ENCODE results near the gene PNPO.
A peak's percentile ranks its signal among the peaks of the same experiment; 100 is the strongest.
"Not testable (repeated sequence)": the region's sequence is repeated elsewhere in the genome, so short reads cannot be mapped to it uniquely, and the experiment has no call there.

Gene PNPO

GRCh38 chr17:47980541-47980940 is 39.2 kb downstream of the PNPO start:
- no peak for DNase-seq

DNA sequence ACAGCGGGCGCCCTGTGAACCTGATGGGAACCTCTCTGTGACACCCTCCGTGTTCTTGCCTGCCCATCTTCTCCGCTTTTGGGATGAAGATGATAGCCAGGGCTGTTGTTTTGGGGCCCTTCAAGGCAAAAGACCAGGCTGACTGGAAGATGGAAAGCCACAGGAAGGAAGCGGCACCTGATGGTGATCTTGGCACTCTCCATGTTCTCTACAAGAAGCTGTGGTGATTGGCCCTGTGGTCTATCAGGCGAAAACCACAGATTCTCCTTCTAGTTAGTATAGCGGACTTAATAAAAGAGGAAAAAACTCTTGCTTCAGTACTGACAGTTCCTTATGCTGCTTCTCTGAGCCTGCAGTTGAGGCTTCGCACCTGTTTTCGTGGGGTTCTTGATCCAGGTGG is 40.1 kb downstream of the PNPO start:
- peak; percentile 50 for DNase-seq

GRCh38 chr17:47982091-47982617 is 40.8 kb downstream of the PNPO start:
- no peak for DNase-seq

DNA sequence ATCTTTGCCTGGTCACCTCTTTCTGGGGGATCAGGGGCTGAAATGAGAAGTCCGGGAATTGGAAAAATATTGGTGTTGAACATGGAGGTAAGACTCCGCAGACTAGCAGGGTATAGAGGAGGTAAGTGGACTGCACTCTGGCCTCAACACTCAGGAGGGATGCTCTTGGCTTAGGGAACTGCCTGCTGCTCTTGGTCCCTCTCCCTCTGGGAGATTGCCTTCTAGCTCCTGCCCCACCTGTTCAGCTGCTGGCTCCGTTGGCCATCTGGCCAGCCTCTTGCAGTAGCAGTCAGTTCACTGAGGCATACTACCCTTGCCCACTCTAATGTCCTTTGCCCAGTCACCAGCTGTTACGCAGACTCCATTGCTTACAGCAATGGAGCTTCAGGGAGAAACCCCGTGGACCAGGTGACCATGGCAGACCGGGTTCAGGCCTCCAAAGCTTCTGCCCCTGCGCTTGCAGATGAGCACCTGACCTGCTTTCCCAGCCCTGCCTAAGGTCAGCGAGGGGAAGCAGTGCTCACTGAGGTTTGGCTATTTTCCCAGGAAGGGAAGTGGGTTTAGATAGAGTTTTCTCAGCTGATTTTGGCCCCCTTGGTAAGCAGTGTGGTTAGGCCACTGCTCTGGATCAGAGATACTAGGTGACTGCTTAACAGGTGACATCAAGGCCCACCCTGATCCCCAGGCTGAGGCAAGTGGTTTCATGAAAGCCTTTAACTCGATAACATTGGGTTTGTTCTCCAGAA is 41.4 kb downstream of the PNPO start:
- no peak for DNase-seq

DNA sequence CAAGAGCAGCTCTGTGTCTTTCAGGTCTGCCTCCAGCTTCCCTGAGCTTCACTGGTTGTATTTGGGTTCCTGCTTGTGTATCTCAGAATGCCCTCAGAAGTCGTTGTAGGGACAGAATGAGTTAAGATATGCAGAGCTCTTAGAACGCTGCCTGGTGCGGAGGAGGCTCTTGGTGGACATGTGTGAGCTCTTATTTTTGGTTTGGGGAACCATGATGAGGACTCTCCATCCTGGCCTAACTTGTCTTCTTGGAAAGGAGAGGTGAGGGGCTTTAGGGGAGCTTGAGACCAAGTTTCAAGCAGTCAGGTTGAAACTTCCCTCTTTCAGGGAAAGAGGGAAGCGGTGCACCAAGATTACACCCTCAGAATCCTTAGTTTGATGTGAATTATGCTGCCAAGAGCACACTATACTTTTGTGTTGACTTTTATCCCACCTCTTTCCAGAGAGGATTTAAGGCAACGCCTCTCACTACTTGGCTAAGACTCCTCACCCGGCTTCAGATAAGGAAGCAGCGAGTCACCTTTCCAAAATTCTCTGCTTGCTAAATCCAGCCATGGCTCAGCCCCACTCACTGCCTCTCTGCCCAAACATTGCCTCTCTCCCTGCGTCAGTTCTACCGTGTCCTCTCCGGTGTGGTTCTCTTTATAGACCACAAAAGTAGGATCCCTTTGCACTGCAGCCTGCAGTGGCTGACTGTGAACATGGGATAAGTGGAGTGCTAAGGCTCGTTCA is 42.3 kb downstream of the PNPO start:
- DNase-seq, result no peak

GRCh38 chr17:47986520-47986919 is 45.1 kb downstream of the PNPO start:
- no peak for DNase-seq

DNA sequence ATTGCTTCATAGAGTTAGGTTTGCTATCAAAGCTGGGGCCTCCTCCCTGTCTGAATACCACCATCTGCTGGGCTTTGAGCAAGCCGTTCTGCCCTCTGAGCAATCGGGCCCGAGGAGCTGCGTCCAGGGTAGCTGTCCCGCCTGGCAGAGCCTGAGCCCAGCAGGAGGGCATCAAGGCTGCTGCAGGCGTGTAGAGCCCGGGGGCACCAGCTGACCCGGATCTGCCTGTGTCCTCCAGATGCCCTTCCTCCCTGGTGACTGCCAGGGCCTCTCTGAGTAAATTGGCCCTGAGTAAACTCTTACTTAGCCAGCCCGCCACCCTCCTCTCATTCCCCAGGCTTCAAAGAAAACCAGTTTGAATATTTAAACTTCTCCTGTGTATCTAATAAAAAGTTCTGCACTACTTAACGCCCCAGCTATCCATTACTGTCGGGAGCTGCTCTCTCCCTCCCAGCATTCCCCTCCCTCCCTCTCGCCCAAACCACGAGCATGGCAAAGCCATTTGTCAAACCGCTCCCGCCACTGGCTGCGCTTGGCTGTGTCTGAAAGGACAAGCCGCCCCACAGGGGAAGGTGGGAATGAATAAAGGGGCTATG is 46.0 kb downstream of the PNPO start:
- DNase-seq, result no peak

DNA sequence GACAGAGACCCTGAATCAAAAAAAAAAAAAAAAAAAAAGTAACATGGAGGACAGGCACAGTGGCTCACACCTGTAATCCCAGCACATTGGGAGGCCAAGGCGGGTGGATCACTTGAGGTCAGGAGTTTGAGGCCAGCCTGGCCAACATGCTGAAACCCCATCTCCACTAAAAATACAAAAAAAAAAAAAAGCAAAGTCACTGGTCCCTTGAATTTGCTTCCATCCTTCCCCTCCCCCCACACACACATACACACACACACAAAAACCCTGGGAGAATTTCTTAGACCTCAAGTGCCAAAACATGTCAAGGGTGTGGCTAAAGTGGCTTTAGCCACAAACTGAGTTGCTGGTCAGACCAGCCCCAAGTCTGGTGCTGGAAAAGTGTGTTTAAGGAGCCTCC is 47.1 kb downstream of the PNPO start:
- not testable (repeated sequence) for DNase-seq

DNA sequence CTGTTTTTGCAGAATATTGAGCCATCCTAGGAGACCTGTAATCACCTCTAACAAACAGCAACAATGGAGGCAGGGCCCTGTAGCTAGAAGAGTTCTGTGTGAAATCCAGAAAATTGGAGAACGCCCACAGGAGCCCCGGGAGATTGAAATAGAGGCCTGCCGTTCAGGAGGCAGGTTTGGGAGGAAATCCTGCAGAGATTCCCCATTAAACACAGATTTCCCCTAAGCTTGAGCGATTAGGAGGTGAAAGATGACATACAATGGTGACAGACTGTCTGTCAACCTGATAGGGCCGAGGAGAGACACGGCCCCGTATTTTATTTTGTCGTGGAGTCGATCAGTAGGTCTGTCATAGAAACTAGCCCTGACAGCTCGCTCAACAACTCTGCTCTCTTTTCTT is 47.8 kb downstream of the PNPO start:
- no peak for DNase-seq

DNA sequence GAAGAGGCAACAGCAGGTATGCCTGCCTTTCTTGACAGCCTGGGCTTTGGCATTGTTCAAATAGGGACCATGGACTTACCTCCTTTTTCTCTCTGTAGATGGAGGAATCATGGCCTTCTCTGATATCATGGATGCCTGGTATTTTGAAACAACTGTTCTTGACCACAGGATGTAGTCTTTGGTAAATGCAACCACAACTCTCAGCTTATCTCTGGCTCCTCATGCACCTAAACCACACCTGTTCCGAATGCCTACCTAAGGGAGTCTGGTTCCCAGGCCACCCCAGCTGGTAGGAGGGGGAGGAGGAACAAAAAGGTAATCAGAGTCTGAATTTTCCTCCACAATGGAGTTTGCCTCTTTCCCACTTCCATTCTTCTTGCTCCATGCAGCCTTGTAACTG is 48.3 kb downstream of the PNPO start:
- DNase-seq, result no peak

DNA sequence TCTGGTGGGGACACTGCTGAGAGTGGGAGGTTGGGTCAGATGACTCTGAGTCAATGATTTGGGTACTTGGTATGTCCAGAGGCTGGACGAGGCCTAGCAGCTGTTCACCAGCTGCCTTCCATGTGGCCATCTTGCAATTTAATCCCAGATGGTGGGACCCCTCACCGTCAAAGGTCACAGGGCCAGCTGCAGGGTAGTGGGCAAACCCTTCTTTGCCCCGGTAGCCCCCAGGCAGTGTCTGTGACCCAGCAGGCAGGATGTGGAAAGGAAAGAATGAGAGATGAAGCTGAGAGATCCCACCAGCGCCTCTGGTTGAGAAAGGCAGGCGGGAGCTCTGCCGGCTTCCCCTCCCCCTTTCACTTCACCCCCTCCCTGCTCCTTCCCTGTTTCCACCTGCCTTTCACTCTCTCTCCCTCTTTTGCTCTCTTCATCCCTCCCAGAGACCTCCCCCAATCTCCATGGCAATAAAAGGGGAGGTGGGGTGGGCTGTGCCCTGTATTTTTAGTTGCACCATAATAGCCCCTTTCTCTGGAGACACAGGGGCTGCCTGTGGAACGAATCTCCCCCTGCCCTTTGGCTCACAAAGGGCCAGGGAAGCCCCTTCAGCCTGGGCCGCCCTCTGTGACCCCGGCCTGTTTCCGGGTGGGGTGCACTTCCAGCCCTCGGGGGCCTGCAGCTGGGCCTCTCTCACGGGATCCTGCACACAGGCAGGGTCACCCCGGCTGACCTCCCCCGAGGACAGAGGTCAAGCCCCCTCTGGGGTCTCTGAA is 49.8 kb downstream of the PNPO start:
- DNase-seq, result no peak

DNA sequence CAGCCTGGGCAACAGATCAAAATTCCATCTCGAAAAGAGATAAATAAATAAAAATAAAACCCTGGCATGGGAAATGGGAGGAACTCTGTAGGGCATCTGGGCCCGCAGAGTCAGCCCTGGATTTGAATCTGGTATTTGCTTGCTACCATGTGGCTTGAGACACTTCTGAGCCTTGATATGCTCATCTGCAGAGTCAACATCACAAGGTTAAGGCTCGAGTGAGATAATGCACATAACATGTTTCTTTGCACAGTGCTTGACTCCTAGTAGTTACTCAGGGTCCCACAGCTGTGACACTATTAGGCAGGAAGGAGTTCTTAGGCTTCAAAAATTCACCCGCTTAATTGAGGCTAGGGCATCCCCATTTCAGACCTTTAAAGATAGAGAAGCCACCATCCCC is 50.8 kb downstream of the PNPO start:
- no peak for DNase-seq

DNA sequence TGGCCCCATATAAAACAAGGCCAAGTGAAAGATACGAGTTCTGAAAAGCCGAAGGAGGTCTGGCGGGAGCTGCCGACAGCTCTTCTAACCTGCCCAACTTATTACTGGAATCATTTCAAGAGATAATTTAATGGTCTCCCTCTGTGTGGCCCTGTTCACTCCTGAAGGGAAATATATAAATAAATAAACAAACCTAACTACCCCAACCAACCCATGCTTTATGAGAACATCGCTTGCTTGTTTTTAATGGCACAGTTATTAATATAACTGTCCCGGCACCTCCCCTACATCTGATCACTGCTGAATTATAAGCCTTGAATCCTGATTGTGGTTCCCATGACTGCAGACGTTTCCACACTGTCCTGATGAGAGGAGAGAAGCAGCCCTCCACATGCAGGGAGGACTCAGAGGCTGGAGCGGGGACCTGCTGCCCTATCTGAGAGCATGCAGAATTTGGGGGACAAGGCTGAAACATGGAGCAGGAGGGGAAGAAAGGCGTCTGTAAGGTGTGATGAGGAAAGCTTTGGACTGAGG is 51.7 kb downstream of the PNPO start:
- DNase-seq, result no peak

- no peak for DNase-seq
Observed at GRCh38 chr17:47993964-47994363, 52.6 kb downstream of the PNPO start.

GRCh38 chr17:47994724-47995123 is 53.4 kb downstream of the PNPO start:
- DNase-seq, result no peak

DNA sequence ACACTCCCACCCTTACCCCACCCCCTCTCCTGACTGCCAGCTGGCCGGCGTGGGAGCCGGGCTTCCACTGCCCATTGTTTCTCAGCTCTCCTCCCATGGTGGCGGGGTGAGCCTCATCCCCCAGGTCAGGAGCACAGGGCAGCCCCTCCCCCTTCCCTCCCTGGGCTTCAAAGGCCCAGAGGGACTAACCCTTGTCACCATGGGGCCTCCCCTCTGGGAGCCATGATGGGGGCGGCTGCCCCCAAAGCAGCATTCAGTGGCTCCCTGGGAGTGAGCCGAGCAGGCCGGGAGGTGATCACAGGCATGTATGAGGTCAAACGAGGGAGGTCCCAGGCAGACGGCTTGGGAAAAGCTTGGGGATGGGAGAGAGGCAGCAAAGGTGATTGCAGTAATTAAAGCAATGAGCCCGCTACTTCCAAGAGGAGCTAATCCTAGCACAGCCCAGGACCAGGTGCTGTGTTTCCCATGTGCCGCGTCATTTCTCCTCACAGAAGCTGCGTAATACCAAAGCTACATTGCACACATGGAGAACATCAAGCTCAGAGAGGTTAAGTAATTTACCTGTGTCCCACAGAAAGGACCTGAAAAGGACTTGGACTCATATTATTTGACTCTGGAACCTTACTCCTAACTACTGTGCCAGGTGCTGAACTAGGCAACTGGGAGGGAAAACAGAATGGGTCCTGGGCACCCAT is 54.0 kb downstream of the PNPO start:
- no peak for DNase-seq

- DNase-seq, result no peak
Observed at GRCh38 chr17:47996201-47996600, 54.8 kb downstream of the PNPO start.

GRCh38 chr17:47997586-47997985 is 56.2 kb downstream of the PNPO start:
- DNase-seq, result no peak

- no peak for DNase-seq
Observed at GRCh38 chr17:47998044-47998443, 56.7 kb downstream of the PNPO start.

Data from activated CD4-positive, alpha-beta T cell treated with anti-CD3 and anti-CD28 coated beads, Interleukin-2, amount 50 U/mL, for 16 hours (primary cell).